Right lobe of liver (tissue), 4 donors: Measurements from ENCODE around the gene NLRP1.

Experiments
- POLR2A ChIP-seq: fragments of 450-650 bp; IDR thresholded peaks from one replicate; pipeline ENCODE4 v1.6.1; 2017; ENCODE audit warnings: antibody characterized with exemption, mild to moderate bottlenecking
- TF ChIP-seq, protein P1 (sequence below), 4 donors: fragments of 200-600 bp in 3 of 4; fragments of 450-650 bp in 1 of 4; IDR thresholded peaks; one replicate each; pipeline versions ENCODE4 v1.5.1 to v1.8.0; 2016 to 2022; ENCODE audit warnings: antibody characterized with exemption in 4 of 4, mild to moderate bottlenecking in 2 of 4
- donor health status: DM: no; HTN: no; CAD: no.
- donor health status: DM: no; HTN: no; CAD: no.
- donor health status: DM: no; HTN: yes; CAD: no.

DNA sequence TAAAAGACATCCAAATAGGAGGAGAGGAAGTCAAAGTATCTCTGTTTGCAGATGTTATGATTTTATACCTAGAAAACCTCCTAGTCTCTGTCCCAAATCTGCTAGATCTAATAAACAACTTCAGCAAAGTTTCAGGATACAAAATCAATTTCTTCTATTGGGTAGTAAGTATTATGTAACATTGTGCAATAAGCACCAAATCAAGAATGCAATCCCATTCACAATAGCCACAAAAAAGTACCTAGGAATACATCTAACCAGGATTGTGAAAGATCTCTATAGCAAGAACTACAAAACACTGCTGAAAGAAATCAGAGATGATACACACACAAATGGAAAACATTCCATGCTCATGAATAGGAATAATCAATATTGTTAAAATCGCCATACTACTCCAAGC lies 13.0 kb downstream of the NLRP1 start:
- no peak for TF ChIP-seq POLR2A
- TF ChIP-seq, protein P1, sequence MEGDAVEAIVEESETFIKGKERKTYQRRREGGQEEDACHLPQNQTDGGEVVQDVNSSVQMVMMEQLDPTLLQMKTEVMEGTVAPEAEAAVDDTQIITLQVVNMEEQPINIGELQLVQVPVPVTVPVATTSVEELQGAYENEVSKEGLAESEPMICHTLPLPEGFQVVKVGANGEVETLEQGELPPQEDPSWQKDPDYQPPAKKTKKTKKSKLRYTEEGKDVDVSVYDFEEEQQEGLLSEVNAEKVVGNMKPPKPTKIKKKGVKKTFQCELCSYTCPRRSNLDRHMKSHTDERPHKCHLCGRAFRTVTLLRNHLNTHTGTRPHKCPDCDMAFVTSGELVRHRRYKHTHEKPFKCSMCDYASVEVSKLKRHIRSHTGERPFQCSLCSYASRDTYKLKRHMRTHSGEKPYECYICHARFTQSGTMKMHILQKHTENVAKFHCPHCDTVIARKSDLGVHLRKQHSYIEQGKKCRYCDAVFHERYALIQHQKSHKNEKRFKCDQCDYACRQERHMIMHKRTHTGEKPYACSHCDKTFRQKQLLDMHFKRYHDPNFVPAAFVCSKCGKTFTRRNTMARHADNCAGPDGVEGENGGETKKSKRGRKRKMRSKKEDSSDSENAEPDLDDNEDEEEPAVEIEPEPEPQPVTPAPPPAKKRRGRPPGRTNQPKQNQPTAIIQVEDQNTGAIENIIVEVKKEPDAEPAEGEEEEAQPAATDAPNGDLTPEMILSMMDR (IDR thresholded peaks at IDR 0.05) = no peak
